Stimulated activated CD4-positive, alpha-beta T cell treated with anti-CD3 and anti-CD28 coated beads, TNF-alpha, amount 100 ng/mL, for 48 hours (primary cell): Measurements from ENCODE around the gene MAN2B1.
A peak's percentile ranks its signal among the peaks of the same experiment; 100 is the strongest.

Experiments
- DNase-seq, 3 donors: peaks; one replicate each; pipeline ENCODE4 v3.0.0-alpha.2; 2020; ENCODE audit warnings: low read depth in 3 of 3

MAN2B1 gene

GRCh38 chr19:12617646-12618045 is 48.9 kb downstream of the MAN2B1 start:
- DNase-seq = no peak

- no peak for DNase-seq
Observed at GRCh38 chr19:12611361-12611699, 55.2 kb downstream of the MAN2B1 start.

GRCh38 chr19:12610540-12611360 is 55.8 kb downstream of the MAN2B1 start, which contains the start of the genes ZNF490 and ZNF791:
ZNF490 (minus strand) TSS chr19:12610813; CDS start chr19:12610680, 133 bp downstream.
ZNF791 (plus strand) TSS chr19:12610920; CDS start chr19:12611080, 160 bp downstream.
- DNase-seq = peak; percentile 96 to 97 (median 97)

GRCh38 chr19:12607631-12608030 is 58.9 kb downstream of the MAN2B1 start:
- DNase-seq = no peak

- no peak for DNase-seq
Observed at GRCh38 chr19:12606796-12607195, 59.7 kb downstream of the MAN2B1 start.

- DNase-seq = peak; percentile 15 to 51 (median 36)
Observed at GRCh38 chr19:12603714-12604113, 62.8 kb downstream of the MAN2B1 start.

- no peak for DNase-seq
Observed at GRCh38 chr19:12597594-12597993, 68.9 kb downstream of the MAN2B1 start.

- DNase-seq = no peak
Observed at GRCh38 chr19:12596927-12597548, 69.5 kb downstream of the MAN2B1 start.
